Stimulated activated CD4-positive, alpha-beta T cell treated with anti-CD3 and anti-CD28 coated beads, Interleukin-12 subunit alpha, Interleukin-12 subunit beta, amount 100 ng/mL, for 24 hours (primary cell): ENCODE results near the gene OR10G3.
A peak's percentile ranks its signal among the peaks of the same experiment; 100 is the strongest.
"Not testable (repeated sequence)": the region's sequence is repeated elsewhere in the genome, so short reads cannot be mapped to it uniquely, and the experiment has no call there.

Source experiments
- DNase-seq, 2 experiments: peaks; one replicate each; pipeline ENCODE4 v3.0.0-alpha.2; 2020; ENCODE audit warnings: low read depth in 2 of 2

OR10G3 gene, protein sequence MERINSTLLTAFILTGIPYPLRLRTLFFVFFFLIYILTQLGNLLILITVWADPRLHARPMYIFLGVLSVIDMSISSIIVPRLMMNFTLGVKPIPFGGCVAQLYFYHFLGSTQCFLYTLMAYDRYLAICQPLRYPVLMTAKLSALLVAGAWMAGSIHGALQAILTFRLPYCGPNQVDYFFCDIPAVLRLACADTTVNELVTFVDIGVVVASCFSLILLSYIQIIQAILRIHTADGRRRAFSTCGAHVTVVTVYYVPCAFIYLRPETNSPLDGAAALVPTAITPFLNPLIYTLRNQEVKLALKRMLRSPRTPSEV

DNA sequence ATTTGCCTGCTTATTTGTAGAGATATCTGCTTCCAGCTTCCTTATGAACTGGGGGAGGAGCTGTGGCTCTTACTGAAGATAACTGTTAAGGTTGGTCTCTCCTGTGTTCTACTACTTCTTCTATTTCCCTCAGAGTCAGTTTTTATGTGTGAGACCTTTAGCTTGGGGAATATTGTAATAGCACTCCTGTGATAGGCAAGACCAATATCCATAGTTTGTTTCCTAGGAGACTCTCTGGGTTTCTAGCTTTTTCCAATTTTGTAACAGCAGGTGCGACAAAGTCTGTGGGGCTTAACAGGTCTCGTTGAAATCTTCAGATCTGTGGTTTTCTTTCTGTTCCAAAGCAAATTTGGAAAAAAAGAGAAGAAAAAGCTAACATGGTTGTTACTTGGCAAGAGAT is at the start of gene OR10G3:
TSS of gene OR10G3 (minus strand) at position 101 of the 400 bp plus-strand sequence. CDS start 9,332 bp downstream, outside the sequence.
- no peak for DNase-seq

GRCh38 chr14:21626491-21627230 is 46.8 kb upstream of the OR10G3 start:
- no peak for DNase-seq

- no peak for DNase-seq
Observed at GRCh38 chr14:21617614-21618013, 37.7 kb upstream of the OR10G3 start.

- no peak for DNase-seq
Observed at GRCh38 chr14:21614240-21614639, 34.4 kb upstream of the OR10G3 start.

DNA sequence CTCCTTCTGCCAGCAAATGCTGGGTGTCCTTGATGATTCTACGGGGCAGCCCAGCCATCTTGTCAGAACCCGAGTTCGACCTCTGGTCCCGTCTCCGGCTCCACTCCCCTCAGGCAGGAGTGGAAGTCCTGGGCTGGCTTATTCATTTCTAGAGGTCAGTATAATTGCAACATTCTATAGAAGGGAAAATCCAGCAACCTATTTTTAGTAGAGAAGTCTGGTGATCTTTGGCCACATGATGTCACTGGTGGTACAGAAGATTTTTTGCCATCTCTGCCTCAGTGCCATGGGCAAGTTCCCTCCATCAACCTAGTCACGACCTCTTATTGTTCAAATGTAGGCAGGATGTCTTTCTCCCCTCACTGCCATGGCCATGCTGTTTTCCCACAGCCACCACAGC is 32.4 kb upstream of the OR10G3 start:
- DNase-seq = no peak

DNA sequence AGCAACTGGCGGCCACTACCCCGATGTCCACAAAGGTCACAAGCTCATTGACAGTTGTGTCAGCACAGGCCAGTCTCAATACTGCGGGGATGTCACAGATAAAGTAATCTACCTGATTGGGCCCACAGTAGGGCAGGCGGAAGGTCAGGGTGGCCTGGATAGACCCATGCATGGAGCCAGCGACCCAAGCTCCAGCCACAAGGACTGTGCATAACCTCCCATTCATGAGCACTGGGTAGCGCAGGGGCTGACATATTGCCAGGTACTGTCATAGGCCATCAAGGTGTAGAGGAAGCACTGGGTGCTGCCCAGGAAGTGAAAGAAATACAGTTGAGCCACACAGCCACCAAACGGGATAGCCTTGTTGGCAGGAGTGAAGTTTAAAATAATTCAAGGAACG is 22.3 kb upstream of the OR10G3 start:
- DNase-seq = not testable (repeated sequence)

DNA sequence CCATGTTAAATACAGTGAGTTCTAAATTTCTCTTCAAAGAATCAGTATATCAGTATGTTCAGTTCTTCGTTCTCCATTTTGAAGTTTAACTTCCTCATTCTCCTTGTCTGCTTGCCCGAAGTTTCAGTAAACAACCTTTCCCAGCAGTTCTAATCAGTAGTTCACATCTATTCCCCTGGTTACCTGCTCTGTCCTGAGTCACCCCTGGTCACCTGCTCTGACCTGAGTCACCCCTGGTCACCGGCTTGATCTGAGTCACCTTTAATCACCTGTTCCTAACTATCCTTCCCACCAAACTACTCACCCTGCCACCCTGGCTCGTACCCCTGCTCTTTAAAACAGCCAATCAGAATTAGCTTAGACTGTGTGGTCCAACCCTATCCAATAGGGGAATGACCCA is 9.4 kb upstream of the OR10G3 start:
- no peak for DNase-seq

- DNase-seq = no peak
Observed at GRCh38 chr14:21575661-21576060, 4.2 kb downstream of the OR10G3 start.

DNA sequence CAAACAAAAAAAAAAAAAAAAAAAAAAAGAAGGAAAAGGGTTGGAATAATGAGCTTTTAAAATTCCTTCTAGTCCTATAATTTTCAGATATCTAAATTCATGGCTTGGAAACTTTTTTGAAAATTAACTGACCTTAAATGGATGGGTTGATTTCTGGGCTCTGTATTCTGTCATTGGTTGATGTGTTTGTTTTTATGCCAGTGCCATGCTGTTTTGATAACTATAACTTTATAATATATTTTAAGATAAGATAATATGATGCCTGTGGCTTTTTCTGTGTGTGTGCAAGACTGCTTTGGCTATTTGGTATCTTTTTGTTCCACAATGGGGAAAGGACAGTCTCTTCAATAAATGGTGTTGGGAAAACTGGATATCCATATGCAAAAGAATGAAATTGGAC is 7.3 kb downstream of the OR10G3 start:
- no peak for DNase-seq

DNA sequence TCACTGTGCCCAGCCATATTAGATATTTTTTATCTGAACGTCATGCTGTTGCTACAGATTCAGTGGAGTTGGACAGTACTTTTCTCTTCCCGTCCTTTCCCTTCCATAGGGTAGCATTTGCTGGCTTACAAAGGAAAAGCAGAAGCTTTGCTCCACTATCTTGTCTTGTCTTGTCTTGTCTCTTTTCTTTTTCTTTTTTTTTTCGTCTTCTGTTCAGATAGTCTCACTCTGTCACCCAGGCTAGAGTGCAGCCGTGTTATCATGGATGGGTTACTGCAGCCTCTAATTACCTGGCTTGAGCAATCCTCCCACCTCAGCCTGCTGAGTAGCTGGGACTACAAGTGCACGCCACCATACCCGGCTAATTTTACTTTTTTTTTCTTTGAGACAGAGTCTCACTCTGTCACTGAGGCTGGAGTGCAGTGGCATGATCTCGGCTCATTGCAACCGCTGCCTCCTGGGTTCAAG is 21.1 kb downstream of the OR10G3 start:
- DNase-seq = no peak

- DNase-seq = peak; percentile 22 to 69
Observed at GRCh38 chr14:21557084-21557901, 22.6 kb downstream of the OR10G3 start.

DNA sequence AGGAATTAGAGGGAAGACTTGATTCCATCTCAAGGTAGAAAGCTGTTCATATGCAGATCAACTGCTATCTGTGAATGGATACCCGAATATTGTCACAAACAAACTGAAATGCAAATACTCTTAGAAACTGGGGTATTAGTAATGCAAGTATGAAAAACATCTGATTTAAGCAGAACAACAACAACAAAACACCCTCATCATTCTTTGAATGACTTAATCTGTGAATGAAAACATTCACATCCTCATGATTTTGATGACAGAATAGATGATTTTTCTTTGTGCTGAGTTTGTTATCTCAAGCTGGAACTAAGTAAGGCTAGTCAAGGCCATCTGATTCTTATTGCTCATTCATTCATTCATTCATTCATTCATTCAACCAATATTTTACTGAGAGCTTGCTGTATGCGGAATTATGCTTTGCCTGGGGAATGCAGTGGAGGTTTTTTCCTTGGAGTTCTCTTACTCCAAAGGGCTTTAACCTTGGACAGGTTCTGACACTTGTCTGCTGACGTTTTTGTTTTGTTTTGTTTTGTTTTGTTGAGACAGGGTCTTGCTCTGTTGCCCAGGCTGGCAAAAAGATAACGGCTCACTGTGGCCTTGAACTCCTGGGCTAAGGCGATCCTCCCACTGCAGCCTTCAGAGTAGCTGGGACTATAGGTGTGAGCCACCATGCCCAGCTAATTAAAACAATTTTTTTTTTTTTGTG is 23.3 kb downstream of the OR10G3 start:
- DNase-seq = no peak

GRCh38 chr14:21553266-21553665 is 26.6 kb downstream of the OR10G3 start:
- DNase-seq = no peak

DNA sequence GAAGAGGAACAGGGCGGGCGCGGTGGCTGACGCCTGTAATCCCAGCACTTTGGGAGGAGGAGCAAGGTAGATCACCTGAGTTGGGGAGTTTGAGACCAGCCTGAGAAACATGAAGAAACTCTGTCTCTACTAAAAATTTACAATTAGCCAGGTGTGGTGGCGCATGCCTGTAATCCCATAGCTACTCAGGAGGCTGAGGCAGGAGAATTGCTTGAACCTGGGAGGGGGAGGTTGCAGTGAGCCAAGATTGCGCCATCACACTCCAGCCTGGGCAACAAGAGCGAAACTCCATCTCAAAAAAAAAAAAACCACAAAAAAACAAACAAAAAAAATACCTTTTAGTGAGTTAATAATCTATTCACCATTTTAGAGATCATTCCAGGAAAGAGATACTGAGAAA is 35.3 kb downstream of the OR10G3 start:
- not testable (repeated sequence) for DNase-seq

- no peak for DNase-seq
Observed at GRCh38 chr14:21543963-21544362, 35.9 kb downstream of the OR10G3 start.

DNA sequence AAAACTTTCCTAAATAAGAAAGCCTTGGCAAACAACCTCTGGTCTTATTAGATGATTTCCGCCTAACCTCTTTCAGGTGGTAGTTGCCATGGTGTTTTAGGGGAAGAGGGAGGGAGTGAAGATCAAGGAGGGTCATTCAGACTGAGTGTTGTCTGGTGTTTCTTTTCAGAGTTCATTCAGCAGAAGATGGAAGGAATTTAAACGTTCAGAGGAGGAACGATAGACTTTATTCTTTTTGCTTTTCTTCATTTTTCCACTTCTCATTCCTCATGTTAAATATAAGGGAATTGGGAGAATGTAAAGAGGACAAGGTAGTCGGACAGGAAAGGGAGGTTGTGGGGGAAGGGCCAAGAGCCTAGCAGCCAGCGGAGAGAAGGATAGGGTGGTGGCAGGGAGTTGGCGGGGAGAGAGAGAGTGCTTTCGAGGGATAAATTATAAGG is 36.3 kb downstream of the OR10G3 start:
- no peak for DNase-seq

DNA sequence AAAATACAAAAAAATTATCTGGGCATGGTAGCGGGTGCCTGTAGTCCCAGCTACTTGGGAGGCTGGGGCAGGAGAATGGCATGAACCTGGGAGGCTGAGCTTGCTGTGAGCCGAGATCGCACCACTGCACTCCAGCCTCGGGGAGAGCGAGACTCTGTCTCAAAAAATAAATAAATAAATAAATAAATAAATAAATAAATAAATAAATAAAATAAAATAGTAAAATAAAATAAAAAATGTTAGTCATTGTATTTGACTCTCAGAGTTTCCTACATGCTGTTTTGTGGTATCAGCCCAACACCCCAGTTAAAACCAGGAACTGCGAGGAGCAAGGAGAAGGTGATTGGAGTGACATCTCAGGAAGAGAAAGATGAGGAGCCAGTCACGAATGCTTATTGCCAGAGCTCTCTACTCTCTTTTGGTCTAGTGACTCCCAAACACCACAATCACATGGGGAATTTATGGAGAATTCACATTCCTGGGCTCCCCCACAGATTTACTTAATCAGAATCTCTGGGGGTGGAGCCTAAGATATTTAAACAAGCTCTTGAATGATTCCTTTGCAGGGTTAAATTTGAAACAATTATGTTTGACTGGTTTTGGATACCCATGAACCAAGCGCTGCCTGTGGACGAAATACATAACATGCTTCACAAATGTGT is 38.3 kb downstream of the OR10G3 start:
- DNase-seq = no peak

GRCh38 chr14:21539189-21539940 is 40.5 kb downstream of the OR10G3 start:
- DNase-seq = no peak

DNA sequence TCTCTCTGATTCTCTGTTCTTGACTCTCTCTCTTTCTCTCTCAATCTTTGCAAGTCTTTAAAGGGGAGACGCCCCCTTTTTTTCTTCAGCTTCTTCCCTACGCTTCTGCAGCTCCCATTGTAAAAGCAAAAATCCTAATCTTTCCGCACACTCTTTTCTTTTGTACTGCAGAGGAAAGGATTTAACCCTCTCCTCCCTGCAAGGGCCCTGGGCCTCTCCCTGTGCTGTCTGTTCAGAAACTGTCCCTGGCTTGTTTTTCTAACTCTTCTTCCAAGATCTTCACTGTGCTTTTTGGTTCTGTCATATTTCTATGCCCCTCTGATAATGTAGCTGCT is 42.8 kb downstream of the OR10G3 start:
- no peak for DNase-seq

GRCh38 chr14:21536418-21537089 is 43.3 kb downstream of the OR10G3 start:
- no peak for DNase-seq
